OCI-LY7 (cell line): Measurements from ENCODE around the gene SH3BP5L.

Source experiments
- CTCF ChIP-seq: fragments of 200-600 bp; sonication (generic); conservative IDR thresholded peaks from 2 replicates; pipeline ENCODE4 v1.5.1; 2014; ENCODE audit warnings: mild to moderate bottlenecking, antibody characterized with exemption, low read length, moderate library complexity, mixed read lengths
- EZH2phosphoT487 ChIP-seq: fragments of 200-600 bp; sonication (generic); IDR thresholded peaks from 2 replicates; pipeline ENCODE4 v1.6.1; 2018; ENCODE audit warnings: low read depth, borderline replicate concordance, mild to moderate bottlenecking, mixed run types, antibody characterized with exemption, low read length, moderate library complexity, mixed read lengths

GRCh38 chr1:248848602-248849001 is 22.9 kb upstream of the SH3BP5L start:
- TF ChIP-seq CTCF (no peak), EZH2phosphoT487 (no peak)
